Testis (tissue), 2 donors: ENCODE data around the gene HDGFL2.

Source experiments
- POLR2A ChIP-seq: fragments of 450-650 bp; IDR thresholded peaks from one replicate; pipeline ENCODE4 v1.6.1; 2017; ENCODE audit warnings: antibody characterized with exemption, mild to moderate bottlenecking, moderate library complexity
- TF ChIP-seq, protein P1 (sequence below), 3 experiments: fragments of 450-650 bp in 2 of 3; fragments of 200-600 bp in 1 of 3; sonication (generic) in 1 of 3; IDR thresholded peaks; one replicate each; pipeline ENCODE4 v1.5.1; 2016 to 2019; ENCODE audit warnings: antibody characterized with exemption in 3 of 3, mild to moderate bottlenecking in 2 of 3, moderate library complexity in 1 of 3

- TF ChIP-seq, protein P1, sequence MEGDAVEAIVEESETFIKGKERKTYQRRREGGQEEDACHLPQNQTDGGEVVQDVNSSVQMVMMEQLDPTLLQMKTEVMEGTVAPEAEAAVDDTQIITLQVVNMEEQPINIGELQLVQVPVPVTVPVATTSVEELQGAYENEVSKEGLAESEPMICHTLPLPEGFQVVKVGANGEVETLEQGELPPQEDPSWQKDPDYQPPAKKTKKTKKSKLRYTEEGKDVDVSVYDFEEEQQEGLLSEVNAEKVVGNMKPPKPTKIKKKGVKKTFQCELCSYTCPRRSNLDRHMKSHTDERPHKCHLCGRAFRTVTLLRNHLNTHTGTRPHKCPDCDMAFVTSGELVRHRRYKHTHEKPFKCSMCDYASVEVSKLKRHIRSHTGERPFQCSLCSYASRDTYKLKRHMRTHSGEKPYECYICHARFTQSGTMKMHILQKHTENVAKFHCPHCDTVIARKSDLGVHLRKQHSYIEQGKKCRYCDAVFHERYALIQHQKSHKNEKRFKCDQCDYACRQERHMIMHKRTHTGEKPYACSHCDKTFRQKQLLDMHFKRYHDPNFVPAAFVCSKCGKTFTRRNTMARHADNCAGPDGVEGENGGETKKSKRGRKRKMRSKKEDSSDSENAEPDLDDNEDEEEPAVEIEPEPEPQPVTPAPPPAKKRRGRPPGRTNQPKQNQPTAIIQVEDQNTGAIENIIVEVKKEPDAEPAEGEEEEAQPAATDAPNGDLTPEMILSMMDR (IDR thresholded peaks at IDR 0.05): no peak
- no peak for TF ChIP-seq POLR2A
Measured at GRCh38 chr19:4505570-4506448, 33.7 kb downstream of the HDGFL2 start.
